GM11168 (cell line): ENCODE measurements around the gene C1QTNF9B.
"Not testable (repeated sequence)": the region's sequence is repeated elsewhere in the genome, so short reads cannot be mapped to it uniquely, and the experiment has no call there.

Source experiments
- in situ Hi-C: fragments of 300-500 bp; cut with MboI; formaldehyde crosslinking; loops from one replicate; pipeline ENCODE4 v1.12.0; 2022; ENCODE audit warnings: low sequenced_read_pairs; ENCODE audit not compliant: unreplicated experiment

The C1QTNF9B gene

DNA sequence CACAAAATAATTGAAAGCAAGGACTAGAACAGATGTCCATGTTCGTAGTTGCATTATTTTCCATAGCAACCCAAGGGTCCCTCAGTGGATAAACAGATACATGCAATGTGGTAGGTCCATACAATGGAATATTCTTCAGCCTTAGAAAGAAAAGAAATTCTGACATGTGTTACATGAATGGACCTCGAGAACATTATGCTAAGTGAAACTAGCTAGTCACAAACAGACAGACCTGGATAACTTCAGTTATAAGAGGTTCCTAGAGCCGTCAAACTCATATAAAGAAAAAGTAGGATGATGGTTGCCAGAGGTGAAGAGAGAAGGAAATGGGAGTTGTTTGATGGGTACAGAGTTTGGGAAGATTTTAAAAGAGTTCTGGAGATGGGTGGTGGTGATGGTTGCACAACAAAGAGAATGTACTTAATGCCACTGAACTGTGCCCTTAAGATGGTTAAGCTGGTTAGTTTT is at the start of gene C1QTNF9B:
C1QTNF9B (minus strand) TSS at position 51 of the 468 bp plus-strand sequence.
- in situ Hi-C loops = not testable (repeated sequence)

DNA sequence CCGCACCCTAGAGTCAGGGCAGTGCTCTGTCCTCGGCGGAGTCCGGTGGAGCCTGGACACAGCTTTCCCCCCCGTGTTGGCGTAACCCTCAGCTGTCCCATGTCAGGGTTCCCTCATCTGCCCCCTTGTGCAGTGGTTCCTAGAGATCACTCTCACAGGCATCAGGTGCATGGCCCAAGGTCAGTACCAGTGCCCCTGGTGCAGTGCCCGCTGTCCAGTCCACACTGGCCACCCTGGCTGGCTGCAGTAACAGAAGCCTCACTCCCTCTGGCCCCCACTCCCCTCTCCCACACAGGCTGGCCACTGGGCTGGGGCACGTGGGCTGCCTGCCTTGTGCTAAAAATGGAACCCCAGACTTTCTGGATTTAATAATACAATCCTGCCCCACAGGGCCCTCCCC is 49.6 kb upstream of the C1QTNF9B start:
- in situ Hi-C loops = no loop called here

DNA sequence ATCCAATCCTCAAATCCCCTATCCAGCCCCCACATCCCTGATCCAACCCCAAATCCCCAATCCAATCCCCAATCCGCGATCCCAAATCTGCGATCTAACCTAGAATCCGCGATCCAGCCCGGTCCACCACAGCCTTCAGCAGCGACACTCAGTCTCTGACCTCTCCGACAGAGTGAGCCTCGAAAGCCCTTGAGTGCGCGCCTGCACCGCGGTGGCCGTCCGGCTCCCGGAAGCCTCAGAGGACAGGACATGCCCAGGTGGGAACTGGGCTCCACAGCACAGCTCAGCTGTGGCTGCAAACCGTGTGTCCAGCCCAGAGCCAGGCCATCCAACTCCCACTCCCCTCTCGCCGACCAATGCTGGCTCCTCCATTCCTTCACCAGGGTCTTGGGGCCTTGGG is 48.8 kb upstream of the C1QTNF9B start:
- in situ Hi-C loops = no loop called here

DNA sequence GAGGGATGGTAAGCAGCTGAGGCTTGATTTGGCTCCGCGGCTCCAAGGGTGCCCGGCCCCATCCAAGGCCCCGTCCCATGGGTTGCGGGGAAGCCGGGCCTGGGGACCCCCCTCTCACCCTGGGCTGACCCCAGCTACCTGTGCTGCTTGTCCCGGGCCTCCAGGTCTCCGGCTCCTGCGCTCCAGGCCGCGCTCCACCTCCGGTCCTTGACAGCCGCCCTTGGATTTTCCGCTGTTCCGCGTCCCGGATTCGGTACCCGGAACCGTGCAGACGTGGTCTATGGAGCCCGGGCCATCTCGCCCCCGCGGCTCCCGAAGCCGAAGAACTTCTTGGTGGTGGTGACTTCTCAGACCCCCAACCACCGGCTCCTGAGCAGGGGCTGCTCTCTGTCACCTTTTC is 48.3 kb upstream of the C1QTNF9B start:
- in situ Hi-C loops = no loop called here

DNA sequence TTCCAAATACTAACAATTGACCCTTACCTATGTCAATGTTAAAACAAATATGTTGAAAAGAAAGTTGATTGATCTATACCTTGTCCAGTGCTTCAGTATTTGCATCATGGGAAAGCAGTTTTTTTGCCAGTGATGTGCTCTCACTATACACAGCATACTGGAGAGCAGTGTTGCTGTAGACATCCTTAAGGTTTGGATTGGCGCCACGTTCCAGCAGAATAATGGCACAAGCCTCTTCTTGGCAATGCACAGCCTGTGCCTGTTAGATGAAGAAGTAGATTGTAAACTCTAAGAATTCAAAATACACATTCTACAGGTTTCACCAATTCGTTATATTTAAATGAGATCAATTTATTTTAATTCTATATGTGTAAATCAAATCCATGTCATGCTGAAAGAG is 43.9 kb upstream of the C1QTNF9B start:
- in situ Hi-C loops = no loop called here

DNA sequence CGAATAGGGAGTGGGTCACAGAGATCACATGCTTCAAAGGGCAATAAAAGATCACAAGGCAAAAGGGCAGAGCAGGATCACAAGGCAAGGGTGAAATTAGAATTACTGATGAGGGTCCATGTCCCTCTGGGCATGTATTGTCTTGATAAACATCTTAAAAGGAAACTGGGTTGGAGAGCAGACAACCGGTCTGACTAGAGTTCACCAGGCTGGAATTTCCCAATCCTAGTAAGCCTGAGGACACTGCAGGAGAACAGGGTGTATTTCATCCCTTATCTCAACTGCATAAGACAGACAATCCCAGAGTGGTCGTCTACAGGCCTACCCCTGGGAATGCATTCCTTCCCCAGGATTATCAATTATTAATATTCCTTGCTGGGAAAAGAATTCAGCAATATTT is 42.4 kb upstream of the C1QTNF9B start:
- in situ Hi-C loops = not testable (repeated sequence)

DNA sequence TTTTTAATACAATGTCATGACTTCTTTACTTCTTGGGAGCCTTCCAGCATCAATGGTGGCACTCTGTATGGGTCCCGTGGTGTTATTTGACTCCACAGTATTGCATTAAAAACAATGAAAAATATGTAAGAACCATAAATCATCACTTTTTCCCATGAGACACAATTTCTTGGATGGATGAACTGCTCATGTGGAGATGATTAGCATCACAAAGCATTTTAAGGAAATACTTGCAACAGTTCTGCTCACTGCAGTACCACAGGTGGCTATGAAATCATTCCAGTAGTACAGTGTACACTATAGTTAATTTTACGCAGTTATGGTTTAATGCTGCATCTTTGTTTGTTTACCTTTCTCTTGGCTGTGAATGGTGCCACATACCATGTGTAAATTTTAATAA is 37.2 kb upstream of the C1QTNF9B start:
- in situ Hi-C loops = no loop called here

DNA sequence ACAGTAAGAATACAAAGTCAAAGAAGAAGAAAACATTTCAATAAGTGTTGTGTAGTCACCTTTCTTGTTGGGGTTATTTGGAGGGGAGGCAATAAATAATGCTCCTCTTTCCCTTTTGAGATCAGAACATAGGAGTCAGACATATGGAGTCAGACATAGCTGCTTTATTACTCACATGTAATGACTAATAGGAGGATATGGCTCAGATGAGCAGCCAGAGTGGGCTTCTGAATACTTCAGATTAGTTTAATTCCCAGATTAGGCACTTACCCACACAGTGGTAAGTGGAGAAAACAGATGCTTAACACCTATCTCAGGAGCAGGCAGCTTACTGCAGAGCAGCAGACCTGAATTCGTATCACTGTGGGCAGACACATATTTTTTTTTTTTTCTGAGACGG is 31.7 kb upstream of the C1QTNF9B start:
- in situ Hi-C loops = no loop called here

DNA sequence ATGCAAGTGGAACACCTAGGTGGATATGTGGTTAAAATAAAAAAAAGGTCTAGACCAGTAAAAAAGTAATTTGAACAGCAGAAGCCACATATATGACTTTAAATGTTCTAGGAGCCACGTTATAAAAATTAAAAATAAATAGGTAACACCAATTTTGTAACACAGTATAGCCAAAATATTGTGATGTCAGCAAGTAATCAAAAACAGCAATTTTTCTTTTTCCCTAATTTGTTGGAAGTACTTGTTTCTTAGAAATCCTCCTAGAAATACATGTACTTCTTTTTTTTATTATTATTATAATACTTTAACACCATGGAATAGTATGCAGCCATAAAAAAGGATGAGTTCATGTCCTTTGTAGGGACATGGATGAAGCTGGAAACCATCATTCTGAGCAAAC is 25.7 kb upstream of the C1QTNF9B start:
- in situ Hi-C loops = loop anchor here (25.0 kb wide), 1 partner anchor 289 kb away; no protein-coding TSS in a partner anchor

DNA sequence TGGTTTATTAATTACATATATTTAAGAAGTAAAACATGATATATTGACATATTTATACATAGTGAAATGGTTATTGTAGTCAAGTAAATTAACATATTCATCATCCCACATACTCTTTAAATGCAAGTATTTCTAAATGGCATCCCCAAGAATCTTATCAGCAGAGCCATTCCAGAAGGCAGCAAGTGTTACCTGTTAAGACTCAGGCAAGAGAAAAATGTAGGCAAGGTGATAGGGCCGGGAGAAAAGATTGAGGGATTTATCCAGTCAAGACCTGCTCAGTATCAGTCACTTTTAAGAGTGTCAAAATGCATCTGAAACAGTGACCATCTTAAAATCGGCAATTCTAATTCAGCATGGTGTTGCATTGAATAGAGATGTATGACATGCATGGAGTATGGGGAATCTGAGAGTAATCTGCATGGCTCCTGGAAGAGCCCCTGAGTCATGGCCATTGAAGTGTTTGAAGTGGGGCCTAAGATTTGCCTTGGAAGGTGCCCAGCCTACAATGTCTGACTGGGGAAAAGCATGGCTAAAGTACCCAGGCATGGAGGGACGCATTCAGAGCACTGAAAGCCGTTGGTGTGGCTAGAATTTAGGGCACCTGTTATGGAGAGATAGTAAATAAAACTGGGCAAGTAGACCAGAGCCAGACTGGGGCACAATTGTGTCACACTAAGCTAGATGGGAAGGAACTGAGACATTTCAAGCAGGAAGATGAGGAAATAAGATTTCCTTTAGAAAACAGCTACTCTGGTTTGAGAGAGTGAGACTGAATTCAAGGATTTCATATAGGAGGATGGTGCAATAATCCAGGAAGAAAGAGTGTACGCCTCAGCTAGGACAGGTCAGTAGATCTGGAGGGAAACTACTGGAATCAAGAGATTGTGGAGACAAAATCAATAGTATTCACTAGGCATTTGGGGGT is 25.0 kb upstream of the C1QTNF9B start:
- in situ Hi-C loops = loop anchor here (25.0 kb wide), 1 partner anchor 290 kb away; no protein-coding TSS in a partner anchor

DNA sequence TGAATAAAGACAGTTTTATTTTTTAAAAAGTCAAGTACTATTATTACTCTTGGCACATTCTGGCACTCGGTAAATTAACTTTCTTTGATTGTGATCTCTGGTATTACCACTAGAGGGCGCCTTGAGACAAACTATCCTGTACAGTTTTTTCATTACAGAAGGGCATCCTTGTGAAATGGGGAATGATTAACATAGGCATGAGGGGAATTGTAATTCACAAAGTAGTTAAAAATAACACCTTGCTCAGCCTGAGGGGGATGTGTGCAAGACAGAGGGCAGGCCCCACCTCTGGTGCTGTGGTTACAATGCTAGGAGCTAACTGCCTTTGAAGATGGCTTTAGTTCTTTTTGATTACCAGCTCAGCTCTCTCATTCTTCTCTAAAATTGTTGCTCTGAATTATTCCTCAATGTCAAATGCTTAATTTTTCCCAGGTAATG is 24.2 kb upstream of the C1QTNF9B start:
- in situ Hi-C loops = loop anchor here (25.0 kb wide), 1 partner anchor 291 kb away; no protein-coding TSS in a partner anchor

DNA sequence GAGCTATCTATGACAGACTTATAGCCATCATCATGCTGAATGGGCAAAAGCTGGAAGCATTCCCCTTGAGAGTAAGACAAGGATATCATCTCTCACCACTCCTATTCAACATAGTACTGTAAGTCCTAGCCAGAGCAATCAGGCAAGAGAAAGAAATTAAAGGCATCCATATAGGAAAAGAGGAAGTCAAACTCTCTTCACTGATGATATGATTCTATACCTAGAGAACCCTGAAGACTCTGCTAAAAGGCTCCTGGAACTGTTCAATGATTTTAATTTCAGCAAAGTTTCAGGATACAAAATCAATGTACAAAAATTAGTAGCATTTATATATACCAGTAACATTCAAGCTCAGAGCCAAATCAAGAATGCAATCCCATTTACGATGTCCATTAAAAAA is 21.7 kb upstream of the C1QTNF9B start:
- in situ Hi-C loops = loop anchor here (25.0 kb wide), 1 partner anchor 293 kb away; no protein-coding TSS in a partner anchor

DNA sequence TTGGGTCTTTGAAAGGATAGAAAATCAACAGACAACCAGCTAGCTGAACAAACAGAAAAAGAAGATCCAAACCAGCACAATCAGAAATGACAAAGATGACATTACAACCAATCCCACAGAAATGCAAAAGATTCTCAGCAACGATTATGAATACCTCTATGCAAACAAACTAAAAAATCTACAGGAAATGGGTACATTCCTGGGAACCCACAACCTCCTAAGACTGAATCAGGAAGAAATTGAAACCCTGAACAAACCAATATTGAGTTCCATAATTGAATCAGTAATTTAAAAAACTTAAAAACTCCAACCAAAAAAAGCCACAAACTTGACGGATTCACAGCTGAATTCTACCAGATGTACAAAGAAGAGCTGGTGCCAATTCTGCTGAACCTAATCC is 20.9 kb upstream of the C1QTNF9B start:
- in situ Hi-C loops = loop anchor here (25.0 kb wide), 1 partner anchor 294 kb away; no protein-coding TSS in a partner anchor

DNA sequence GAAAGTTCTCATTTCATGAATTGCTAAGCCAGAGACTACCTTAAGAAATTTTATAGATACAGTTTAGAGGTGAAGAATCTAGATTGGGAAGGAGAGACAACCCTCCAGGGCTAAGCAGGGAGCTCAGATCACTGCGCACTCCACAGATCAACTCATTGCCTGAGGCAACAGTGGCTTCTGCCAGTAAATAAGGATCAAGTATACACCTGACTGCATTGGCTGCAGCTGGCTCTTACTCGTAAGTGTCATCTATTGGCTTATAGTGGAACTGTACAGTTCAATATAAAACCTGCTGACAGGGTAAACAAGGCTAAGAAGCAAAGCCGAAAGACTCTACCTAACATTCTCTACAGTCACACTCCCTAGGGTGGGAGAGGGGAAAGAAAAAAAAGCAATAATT is 18.0 kb upstream of the C1QTNF9B start:
- in situ Hi-C loops = loop anchor here (25.0 kb wide), 1 partner anchor 297 kb away; no protein-coding TSS in a partner anchor

DNA sequence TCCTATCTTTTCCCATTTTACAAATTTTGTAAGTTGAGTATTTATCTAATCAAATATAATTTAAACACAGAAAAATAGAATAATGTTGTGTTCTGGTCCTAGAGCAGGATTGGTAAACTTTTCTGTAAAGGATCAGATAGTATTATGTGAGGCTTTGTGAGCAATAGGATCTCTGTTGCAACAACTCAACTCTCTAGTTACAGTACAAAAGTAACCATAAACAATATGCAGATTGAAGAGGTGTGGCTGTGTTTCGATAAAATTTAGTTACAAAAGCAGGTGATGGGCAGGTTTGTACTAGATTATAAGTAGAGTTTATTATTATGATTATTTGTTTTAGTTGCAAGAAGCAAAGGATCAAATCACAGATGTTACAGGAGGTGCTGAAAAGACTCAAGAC is 15.2 kb upstream of the C1QTNF9B start:
- in situ Hi-C loops = loop anchor here (25.0 kb wide), 1 partner anchor 300 kb away; no protein-coding TSS in a partner anchor

DNA sequence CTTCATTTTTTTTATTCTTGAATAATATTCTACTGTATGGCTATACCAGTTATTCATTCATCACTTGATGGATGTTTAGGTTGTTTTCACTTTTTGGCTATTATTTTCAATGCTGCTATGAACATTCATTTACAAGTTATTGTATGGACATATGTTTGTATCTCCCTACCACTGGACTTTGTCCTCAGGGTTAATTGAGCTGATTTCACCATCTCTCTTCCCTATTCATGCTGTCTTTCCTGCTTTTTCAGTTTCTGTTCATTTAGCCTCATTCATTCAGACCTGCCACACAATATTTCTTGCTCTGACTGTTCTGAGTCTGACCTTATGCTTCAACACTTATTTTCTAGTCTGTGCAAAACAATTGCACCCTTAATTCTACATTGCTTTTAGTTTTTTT is 12.3 kb upstream of the C1QTNF9B start:
- in situ Hi-C loops = loop anchor here (25.0 kb wide), 1 partner anchor 303 kb away; no protein-coding TSS in a partner anchor

DNA sequence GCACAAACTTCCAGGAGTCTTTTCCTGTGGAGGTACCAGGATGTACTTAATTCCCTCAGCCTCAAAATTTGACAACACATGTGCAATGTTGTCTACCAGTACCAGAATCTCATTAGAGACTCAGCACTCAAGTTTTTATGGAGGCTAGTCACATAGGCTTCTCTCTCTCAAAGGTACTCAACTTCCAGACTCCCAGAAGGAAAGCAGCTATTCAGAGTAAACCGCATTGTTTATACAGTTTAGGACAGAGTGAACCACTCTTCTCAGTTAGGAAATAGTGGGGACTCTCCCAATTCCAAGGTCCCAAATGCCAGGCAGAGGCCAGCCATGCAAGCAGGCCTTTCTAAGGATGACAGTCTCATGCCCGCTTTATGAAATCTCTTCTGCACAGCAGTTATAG is 8.5 kb upstream of the C1QTNF9B start:
- in situ Hi-C loops = loop anchor here (25.0 kb wide), 1 partner anchor 307 kb away; no protein-coding TSS in a partner anchor

DNA sequence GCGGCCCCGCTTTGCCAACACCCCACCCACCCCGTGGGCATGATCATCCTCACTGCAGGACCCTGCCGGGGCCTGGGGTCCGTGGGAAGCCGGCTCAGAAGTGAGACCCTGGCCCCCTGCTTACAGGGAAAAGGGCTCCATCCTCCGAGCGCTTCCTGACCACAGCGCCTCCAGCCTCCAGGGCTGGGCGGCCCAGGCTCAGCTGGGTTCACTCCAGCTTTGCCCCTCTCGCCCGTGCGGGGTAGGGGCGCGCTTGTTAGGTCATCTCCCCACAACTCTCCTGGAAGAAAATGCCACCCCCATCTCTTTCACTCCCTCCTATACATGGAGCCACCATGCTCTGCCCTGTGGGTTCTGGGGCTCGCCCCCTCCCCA is 6.6 kb upstream of the C1QTNF9B start:
- in situ Hi-C loops = loop anchor here (25.0 kb wide), 1 partner anchor 308 kb away; no protein-coding TSS in a partner anchor

DNA sequence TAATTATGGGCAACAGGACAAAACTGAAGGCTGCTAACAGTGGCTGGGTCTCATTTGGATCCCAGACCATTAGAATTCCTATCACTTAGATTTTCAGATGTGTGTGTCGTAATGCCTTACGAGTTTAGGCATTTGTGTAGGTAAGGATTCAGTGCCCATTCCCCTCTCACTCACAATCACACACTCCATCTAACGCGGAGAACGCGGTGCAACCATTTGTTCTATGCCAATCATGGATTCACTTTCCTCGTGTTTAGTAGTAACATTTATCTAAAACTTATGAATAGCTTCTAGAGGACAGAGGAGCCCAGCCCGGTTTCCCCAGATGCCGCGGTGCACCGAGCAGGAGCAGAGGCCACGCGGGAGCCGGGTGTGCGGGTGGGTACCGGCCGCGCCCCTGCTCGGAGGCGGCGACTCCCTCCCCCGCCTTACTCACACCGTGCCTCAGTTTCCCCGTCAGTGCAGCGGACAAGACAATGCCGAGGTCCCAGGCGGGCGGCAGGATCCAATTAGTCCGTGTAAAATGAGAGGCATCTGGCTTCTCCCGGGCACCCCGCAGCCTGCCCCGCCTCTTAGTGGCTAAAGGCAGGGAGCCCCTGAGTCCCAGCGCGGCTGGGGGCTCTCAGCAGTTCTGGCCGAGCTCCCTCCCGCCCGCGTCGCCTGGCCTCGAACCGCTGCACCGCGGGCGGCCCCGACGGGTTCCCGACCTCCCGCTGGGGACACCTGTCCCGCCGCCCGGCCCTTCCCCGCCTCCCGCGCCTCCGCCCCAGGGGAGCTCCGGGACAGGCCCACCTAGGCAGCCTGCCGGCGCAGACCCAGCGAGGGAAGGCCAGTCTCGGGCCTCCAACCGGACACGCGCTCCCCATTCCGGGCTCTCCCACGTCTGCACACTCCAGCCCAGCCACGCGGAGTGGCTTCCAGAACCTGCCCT is 5.9 kb upstream of the C1QTNF9B start:
- in situ Hi-C loops = loop anchor here (25.0 kb wide), 1 partner anchor 309 kb away; no protein-coding TSS in a partner anchor

DNA sequence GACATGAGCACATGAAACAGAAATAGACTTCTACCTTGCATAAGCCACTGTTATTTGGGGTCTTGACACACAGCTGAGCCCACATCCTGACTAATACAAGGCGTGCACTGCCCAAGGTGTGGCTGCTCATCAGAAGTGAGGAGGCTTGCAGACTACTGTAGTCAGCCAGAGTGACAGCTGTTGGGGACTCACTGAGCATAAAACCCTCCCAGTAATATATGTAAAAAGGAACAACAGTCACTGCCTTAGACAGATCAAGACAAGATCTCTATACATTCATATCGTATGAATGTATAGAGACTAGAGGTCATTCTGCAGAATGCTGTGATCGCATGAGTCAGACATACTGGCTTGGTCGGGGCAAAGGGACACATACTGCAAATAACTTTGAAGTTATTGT is 4.1 kb upstream of the C1QTNF9B start:
- in situ Hi-C loops = loop anchor here (25.0 kb wide), 1 partner anchor 311 kb away; no protein-coding TSS in a partner anchor
